Fibroblast of lung (primary cell): Measurements from ENCODE around the gene WDR7.

ENCODE experiments used
- EZH2 ChIP-seq: IDR thresholded peaks from 2 replicates; pipeline ENCODE4 v1.5.1; 2012; ENCODE audit warnings: low read length, control low read depth, mild to moderate bottlenecking; ENCODE audit errors: missing control alignments
- TF ChIP-seq, protein P1 (sequence below), 2 donors: IDR thresholded peaks in 1 of 2; conservative IDR thresholded peaks in 1 of 2; 1 replicate in 1 of 2; 2 replicates in 1 of 2; pipeline ENCODE4 v1.5.1; 2011 to 2012; ENCODE audit warnings: low read length in 2 of 2, control low read depth in 1 of 2, inconsistent platforms in 1 of 2, low read depth in 1 of 2, mild to moderate bottlenecking in 1 of 2

DNA sequence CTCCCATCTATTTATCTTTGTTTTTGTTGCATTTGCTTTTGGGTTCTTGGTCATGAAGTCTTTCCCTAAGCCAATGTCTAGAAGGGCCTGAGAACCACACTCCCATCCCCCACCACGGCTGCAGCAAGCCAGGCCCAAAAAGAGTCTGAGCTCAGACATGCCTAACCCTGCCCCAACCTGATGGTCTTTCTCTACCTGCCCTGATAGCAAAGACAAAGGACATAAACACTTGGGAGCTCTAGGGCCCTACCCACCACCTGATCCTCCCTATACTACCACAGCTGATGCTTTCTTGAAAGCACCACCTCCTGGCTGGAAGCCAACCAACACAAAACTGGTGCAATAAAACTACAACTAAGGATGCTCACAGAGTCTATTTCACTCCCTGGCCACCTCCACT is 233.4 kb downstream of the WDR7 start:
- no peak for TF ChIP-seq EZH2
- TF ChIP-seq, protein P1, sequence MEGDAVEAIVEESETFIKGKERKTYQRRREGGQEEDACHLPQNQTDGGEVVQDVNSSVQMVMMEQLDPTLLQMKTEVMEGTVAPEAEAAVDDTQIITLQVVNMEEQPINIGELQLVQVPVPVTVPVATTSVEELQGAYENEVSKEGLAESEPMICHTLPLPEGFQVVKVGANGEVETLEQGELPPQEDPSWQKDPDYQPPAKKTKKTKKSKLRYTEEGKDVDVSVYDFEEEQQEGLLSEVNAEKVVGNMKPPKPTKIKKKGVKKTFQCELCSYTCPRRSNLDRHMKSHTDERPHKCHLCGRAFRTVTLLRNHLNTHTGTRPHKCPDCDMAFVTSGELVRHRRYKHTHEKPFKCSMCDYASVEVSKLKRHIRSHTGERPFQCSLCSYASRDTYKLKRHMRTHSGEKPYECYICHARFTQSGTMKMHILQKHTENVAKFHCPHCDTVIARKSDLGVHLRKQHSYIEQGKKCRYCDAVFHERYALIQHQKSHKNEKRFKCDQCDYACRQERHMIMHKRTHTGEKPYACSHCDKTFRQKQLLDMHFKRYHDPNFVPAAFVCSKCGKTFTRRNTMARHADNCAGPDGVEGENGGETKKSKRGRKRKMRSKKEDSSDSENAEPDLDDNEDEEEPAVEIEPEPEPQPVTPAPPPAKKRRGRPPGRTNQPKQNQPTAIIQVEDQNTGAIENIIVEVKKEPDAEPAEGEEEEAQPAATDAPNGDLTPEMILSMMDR (conservative IDR thresholded peaks at IDR 0.05 in 1 of 2, IDR thresholded peaks at IDR 0.05 in 1 of 2; ENCODE audit: low read depth in 1 of 2, low read length in 2 of 2): no peak
